Measurements from ENCODE around the gene VWA8. TPM values are rescaled to one million over a fixed set of nuclear protein-coding genes. Genes with fewer than 3 reads are reported as not detected.

The VWA8 gene
- total RNA-seq, 1 donor from 2014 or later: 6.8 TPM

DNA sequence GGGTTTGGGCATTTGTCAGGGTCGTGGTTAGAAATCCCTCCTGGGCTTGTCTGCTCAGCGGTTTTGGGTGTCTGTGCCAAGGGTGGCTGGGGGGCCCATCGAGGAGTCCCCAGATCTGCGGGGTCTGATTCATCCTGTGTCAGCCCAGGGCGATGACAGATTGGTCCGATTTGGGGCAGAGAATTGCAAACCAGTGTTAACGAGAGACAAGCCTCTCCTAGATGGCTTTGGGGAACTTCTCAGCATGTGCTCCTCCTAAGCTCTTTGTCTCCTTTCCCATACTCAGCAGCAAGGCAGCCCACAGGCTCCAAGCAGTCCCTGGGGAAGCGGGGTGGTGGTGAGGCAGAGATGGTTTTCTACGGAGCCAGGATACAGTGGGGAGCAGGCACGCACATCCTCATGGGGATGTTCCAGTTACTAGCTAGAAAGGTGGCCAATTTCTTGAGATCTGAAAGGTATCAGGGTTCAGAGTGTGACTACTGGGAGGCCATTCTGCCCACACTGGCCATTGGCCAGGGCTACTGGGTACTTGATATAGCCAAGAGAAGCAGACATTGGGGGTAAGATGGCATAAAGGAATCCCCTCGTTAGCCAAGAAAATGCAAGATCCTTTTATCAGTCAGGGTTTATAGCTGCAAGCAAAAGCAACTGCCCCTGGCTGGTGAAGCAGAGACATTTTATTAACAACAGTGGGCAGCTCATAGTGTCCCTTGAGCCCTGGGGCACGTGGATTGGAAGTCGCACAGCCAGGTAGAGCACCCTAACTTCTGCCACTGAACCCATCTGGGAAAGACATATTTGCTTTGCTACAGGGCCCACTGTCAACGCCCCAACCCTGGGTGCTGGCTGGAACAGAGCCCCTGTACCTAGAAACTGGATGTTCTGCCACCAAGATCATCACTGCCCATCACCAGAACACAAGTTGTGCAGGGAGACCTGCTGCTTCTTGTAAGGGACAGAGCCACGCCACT lies 440.0 kb downstream of the VWA8 start:
- DNase-seq (ENCODE audit: low read depth in 2 of 2): no peak

DNA sequence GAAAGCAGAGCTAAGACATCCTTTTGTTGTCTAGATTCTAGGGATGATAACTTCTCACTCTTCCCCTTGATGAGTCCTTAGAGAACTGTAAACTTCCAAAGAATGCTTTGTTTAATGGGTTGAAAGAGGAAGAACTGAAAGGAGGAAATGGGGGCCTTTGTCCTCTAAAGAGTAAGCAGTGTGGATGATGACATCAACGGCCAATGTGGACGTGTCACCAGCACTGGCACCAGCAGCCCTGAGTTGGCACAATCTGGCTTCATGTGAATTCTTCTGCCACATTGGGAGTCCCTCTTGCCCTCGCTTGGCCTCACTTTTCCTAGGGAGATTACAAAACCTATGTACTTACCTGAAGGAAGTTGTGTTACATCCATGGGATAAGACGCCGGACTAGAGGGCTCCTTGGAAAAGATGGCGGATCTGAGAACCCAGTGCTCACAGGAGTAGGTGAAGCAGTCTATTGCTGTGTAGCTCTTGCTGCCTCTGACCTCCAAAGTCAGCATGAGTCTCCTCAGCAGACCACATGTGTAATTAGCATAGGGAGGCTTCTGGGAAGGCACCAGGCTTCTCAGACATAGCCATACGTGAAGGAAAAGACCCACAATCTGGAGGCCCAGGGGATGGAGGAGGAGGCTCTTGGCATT lies 440.8 kb downstream of the VWA8 start:
- no peak for DNase-seq (ENCODE audit: low read depth in 2 of 2)

Other genes with a start within 250 kb of the VWA8 start
- 11.4 and 12.3 TPM in 2 replicates for gene DGKH, start 87.5 kb upstream of the VWA8 start, total RNA-seq